Nephron progenitor cell (in vitro differentiated cells): ENCODE data around the gene RAB4B.
A peak's percentile ranks its signal among the peaks of the same experiment; 100 is the strongest.

ENCODE experiments used
- DNase-seq: peaks from one replicate; pipeline ENCODE4 v3.0.0; 2021
- H3K27ac Mint-ChIP-seq: 2 replicates; pipeline ENCODE4 v1.8.0; 2021; ENCODE audit warnings: mild to moderate bottlenecking, moderate library complexity, mixed read lengths
- H3K27me3 Mint-ChIP-seq: 2 replicates; pipeline ENCODE4 v1.8.0; 2021; ENCODE audit warnings: mild to moderate bottlenecking, low read depth, mixed read lengths; ENCODE audit not compliant: poor library complexity
- H3K36me3 Mint-ChIP-seq: 2 replicates; pipeline ENCODE4 v1.8.0; 2021; ENCODE audit warnings: low read depth, mixed read lengths
- H3K4me1 Mint-ChIP-seq: 2 replicates; pipeline ENCODE4 v1.8.0; 2021; ENCODE audit warnings: mixed read lengths
- H3K4me3 Mint-ChIP-seq: 2 replicates; pipeline ENCODE4 v1.8.0; 2021; ENCODE audit warnings: mild to moderate bottlenecking, moderate library complexity, mixed read lengths
- H3K9me3 Mint-ChIP-seq: 2 replicates; pipeline ENCODE4 v1.8.0; 2021; ENCODE audit warnings: mild to moderate bottlenecking, moderate library complexity, mixed read lengths
- TF ChIP-seq, protein P1 (sequence below): fragments of 200-600 bp; sonication (generic); IDR thresholded peaks from 2 replicates; pipeline ENCODE4 v1.5.0; 2021; ENCODE audit warnings: antibody characterized with exemption

RAB4B gene

DNA sequence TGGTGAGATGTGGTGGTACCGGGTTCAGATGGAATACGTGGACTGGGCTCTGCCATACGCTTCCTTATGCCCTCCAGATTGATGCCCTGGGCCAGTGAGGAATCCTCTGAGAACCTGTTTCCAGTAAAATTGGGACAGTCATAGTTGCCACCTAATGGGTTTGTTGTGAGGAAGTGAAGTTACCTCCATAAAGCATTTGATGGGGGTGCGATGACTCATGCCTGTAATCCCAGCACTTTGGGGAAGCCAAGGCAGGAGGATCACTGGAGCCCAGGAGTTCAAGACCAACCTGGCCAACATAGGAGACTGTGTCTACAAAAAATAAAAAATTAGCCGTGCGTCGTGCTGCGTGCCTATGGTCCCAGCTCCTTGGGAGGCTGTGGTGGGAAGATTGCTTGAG, 22.3 kb upstream of the RAB4B start:
- DNase-seq = no peak
- Mint-ChIP-seq H3K27me3 (no peaks in the 10 kb centered on the region), H3K36me3 (peaks cover 66% of the 10 kb centered on the region), H3K9me3 (no peaks in the 10 kb centered on the region), H3K27ac (peak overlapping the region; percentile 87), H3K4me3 (peak overlapping the region; percentile 40), H3K4me1 (peaks cover 49% of the 10 kb centered on the region)
- TF ChIP-seq, protein P1, sequence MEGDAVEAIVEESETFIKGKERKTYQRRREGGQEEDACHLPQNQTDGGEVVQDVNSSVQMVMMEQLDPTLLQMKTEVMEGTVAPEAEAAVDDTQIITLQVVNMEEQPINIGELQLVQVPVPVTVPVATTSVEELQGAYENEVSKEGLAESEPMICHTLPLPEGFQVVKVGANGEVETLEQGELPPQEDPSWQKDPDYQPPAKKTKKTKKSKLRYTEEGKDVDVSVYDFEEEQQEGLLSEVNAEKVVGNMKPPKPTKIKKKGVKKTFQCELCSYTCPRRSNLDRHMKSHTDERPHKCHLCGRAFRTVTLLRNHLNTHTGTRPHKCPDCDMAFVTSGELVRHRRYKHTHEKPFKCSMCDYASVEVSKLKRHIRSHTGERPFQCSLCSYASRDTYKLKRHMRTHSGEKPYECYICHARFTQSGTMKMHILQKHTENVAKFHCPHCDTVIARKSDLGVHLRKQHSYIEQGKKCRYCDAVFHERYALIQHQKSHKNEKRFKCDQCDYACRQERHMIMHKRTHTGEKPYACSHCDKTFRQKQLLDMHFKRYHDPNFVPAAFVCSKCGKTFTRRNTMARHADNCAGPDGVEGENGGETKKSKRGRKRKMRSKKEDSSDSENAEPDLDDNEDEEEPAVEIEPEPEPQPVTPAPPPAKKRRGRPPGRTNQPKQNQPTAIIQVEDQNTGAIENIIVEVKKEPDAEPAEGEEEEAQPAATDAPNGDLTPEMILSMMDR = no peak

GRCh38 chr19:40756502-40757110, 21.4 kb upstream of the RAB4B start:
- Mint-ChIP-seq H3K4me3 (peak overlapping the region; percentile 29), H3K27ac (peak overlapping the region; percentile 82), H3K9me3 (no peaks in the 10 kb centered on the region), H3K27me3 (no peaks in the 10 kb centered on the region), H3K4me1 (peaks cover 43% of the 10 kb centered on the region), H3K36me3 (peaks cover 72% of the 10 kb centered on the region)
- TF ChIP-seq, protein P1 = no peak
- no peak for DNase-seq

DNA sequence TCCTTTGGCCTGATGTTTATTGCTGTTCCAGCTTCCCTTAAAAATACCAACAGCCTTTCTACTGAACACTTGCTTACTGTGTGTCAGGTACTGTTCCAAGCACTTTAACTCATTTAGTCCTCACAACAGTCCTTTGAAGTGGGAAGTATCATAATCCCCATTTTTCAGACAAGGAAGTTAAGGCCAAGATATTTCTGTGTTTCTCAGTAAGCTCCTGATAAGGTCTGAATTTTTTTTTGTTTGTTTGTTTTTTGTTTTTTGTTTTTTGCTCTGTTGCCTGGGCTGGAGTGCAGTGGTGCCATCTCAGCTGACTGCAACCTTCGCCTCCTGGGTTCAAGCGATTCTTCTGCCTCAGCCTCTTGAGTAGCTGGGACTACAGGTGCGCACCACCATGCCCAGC, 19.6 kb upstream of the RAB4B start:
- Mint-ChIP-seq H3K36me3 (peaks cover 76% of the 10 kb centered on the region), H3K27me3 (no peaks in the 10 kb centered on the region), H3K4me1 (peaks cover 28% of the 10 kb centered on the region), H3K27ac (no peak overlapping the region), H3K9me3 (no peaks in the 10 kb centered on the region), H3K4me3 (no peak overlapping the region)
- no peak for DNase-seq
- TF ChIP-seq, protein P1 = no peak

- TF ChIP-seq, protein P1 = no peak
- Mint-ChIP-seq H3K27me3 (no peaks in the 10 kb centered on the region), H3K4me1 (peaks cover 21% of the 10 kb centered on the region), H3K36me3 (peaks cover 81% of the 10 kb centered on the region), H3K9me3 (no peaks in the 10 kb centered on the region), H3K27ac (no peak overlapping the region), H3K4me3 (no peak overlapping the region)
- DNase-seq = no peak
Measured at GRCh38 chr19:40759352-40759751, 18.7 kb upstream of the RAB4B start.

GRCh38 chr19:40762754-40763470, 15.1 kb upstream of the RAB4B start:
- DNase-seq = no peak
- no peaks in the 10 kb centered on the region for H3K27me3 Mint-ChIP-seq
- H3K36me3 Mint-ChIP-seq = peaks cover 73% of the 10 kb centered on the region

More at GRCh38 chr19:40762754-40763470, 15.1 kb upstream of the RAB4B start:
- H3K4me3 Mint-ChIP-seq = no peak overlapping the region
- H3K9me3 Mint-ChIP-seq = no peaks in the 10 kb centered on the region
- TF ChIP-seq, protein P1 = no peak
- no peaks in the 10 kb centered on the region for H3K4me1 Mint-ChIP-seq
- H3K27ac Mint-ChIP-seq = peak overlapping the region; percentile 80
